ENCODE measurements around the gene ANKRD16.
A peak's percentile ranks its signal among the peaks of the same experiment; 100 is the strongest.
"Not testable (repeated sequence)": the region's sequence is repeated elsewhere in the genome, so short reads cannot be mapped to it uniquely, and the experiment has no call there.

Gene ANKRD16

GRCh38 chr10:5915451-5915850 lies 25.8 kb upstream of the ANKRD16 start:
- Mint-ChIP-seq H3K27ac (no peak overlapping the region), H3K4me3 (no peak overlapping the region), H3K36me3 (peaks cover 55% of the 10 kb centered on the region), H3K4me1 (peaks cover 5% of the 10 kb centered on the region), H3K27me3 (no peaks in the 10 kb centered on the region), H3K9me3 (no peaks in the 10 kb centered on the region)
- no peak for DNase-seq (ENCODE audit: low spot score in 2 of 2)
- no peak for ATAC-seq (ENCODE audit: low read depth)

DNA sequence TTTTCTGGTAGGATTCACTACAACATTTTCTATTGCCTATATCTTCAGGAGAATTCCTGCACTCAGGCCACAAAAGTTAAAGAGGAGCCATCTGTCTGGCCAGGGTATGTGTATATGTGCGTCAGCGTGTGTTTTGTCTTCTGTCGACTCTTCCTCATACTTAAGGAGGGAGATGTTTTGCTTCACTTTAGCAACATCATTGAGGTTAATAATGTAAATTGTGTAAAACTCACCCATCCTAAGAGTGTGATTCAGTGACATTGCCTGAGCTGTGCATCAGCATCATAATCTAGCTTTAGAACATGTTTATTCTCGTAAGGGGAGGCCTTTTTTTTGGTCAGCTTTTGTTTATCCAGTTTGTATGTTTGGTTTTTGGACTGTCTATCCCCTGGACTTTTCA lies 24.0 kb upstream of the ANKRD16 start:
- Mint-ChIP-seq H3K27ac (no peak overlapping the region), H3K4me1 (peaks cover 5% of the 10 kb centered on the region), H3K27me3 (no peaks in the 10 kb centered on the region), H3K4me3 (no peak overlapping the region), H3K9me3 (no peaks in the 10 kb centered on the region), H3K36me3 (peaks cover 56% of the 10 kb centered on the region)
- ATAC-seq (ENCODE audit: low read depth) (no peak), DNase-seq (ENCODE audit: low spot score in 2 of 2) (no peak)

- no peak for ATAC-seq (ENCODE audit: low read depth)
- Mint-ChIP-seq H3K36me3 (peaks cover 57% of the 10 kb centered on the region), H3K4me1 (peaks cover 11% of the 10 kb centered on the region), H3K27me3 (no peaks in the 10 kb centered on the region), H3K4me3 (no peak overlapping the region), H3K27ac (no peak overlapping the region), H3K9me3 (no peaks in the 10 kb centered on the region)
- no peak for DNase-seq (ENCODE audit: low spot score in 2 of 2)
These were observed 22.0 kb upstream of the ANKRD16 start for GRCh38 chr10:5911670-5912069.

GRCh38 chr10:5910323-5911100 lies 20.8 kb upstream of the ANKRD16 start:
- Mint-ChIP-seq H3K9me3 (no peaks in the 10 kb centered on the region), H3K4me3 (no peak overlapping the region), H3K36me3 (peaks cover 51% of the 10 kb centered on the region), H3K27ac (no peak overlapping the region), H3K4me1 (peaks cover 10% of the 10 kb centered on the region), H3K27me3 (no peaks in the 10 kb centered on the region)
- DNase-seq (ENCODE audit: low spot score in 2 of 2) = no peak
- no peak for ATAC-seq (ENCODE audit: low read depth)

DNA sequence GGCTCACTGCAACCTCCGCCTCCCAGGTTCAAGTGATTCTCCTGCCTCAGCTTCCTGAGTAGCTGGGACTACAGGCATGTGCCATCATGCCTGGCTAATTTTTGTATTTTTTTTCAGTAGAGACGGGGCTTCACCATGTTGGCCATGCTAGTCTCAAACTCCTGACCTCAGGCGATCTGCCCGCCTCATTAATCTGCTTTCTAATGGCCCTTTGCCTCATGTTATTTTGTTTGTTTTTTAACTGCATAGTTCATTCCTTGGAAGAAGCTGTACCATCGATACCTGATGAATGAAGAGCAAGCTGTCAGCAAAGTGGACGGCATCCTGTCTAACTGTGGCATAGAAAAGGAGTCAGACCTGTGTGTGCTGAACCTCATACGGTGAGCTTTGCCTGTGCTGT lies 19.0 kb upstream of the ANKRD16 start:
- not testable (repeated sequence) for H3K27me3 Mint-ChIP-seq; DNase-seq (ENCODE audit: low spot score in 2 of 2); H3K9me3 Mint-ChIP-seq; H3K27ac Mint-ChIP-seq; H3K4me3 Mint-ChIP-seq; ATAC-seq (ENCODE audit: low read depth)
- Mint-ChIP-seq H3K36me3 (peaks cover 45% of the 10 kb centered on the region), H3K4me1 (peaks cover 14% of the 10 kb centered on the region)

DNA sequence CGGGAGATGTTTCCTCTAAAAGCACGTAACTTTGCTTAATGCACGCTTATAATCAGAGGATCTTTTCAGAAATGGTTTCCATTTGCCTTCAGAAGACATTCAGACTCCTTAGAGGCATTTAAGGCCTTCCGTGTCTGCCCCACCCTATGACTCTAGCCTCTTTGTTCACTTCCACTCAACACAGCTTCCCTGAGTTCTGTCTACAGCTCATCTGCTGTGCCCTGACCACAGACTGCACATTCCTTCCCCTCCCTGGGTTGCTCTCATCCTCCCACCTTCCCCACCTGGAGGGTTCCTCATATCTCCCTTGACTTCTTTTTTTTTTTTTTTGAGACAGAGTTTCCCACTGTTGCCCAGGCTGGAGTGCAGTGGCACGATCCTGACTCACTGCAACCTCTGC lies 17.0 kb upstream of the ANKRD16 start:
- ATAC-seq (ENCODE audit: low read depth) (no peak), DNase-seq (ENCODE audit: low spot score in 2 of 2) (no peak)

DNA sequence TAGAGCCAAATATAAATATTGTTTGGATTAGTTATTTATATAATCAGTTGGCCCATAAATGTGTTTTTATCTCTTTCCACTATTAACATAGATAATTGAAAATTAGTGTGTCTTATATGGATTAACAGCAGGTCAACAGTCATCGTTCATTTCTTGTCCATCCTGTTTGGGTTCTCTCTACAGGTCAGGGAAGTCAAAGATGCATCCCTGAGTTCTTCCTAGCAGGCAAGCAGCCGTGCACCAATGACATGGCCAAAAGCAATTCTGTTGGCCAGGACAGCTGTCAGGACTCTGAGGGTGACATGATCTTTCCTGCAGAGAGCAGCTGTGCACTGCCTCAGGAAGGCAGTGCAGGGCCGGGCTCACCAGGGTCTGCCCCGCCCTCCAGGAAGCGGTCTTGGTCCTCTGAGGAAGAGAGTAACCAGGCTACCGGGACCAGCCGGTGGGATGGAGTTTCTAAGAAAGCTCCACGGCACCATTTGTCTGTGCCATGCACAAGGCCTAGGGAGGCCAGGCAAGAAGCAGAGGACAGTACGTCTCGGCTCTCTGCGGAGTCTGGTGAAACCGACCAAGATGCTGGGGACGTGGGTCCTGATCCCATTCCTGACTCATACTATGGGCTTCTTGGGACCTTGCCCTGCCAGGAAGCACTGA lies 16.3 kb upstream of the ANKRD16 start:
- ATAC-seq (ENCODE audit: low read depth) = no peak
- Mint-ChIP-seq H3K27ac (no peak overlapping the region), H3K4me1 (peaks cover 17% of the 10 kb centered on the region), H3K4me3 (no peak overlapping the region), H3K9me3 (no peaks in the 10 kb centered on the region), H3K27me3 (no peaks in the 10 kb centered on the region), H3K36me3 (peaks cover 34% of the 10 kb centered on the region)
- no peak for DNase-seq (ENCODE audit: low spot score in 2 of 2)

More for the DNA sequence above, 17.0 kb upstream of the ANKRD16 start:
- H3K4me3 Mint-ChIP-seq = no peak overlapping the region
- H3K4me1 Mint-ChIP-seq = peaks cover 17% of the 10 kb centered on the region
- H3K36me3 Mint-ChIP-seq = peaks cover 36% of the 10 kb centered on the region
- no peaks in the 10 kb centered on the region for H3K27me3 Mint-ChIP-seq
- no peak overlapping the region for H3K27ac Mint-ChIP-seq
- H3K9me3 Mint-ChIP-seq = no peaks in the 10 kb centered on the region

- peaks cover 17% of the 10 kb centered on the region for H3K4me1 Mint-ChIP-seq
- no peaks in the 10 kb centered on the region for H3K9me3 Mint-ChIP-seq
- no peak overlapping the region for H3K4me3 Mint-ChIP-seq
- H3K36me3 Mint-ChIP-seq = peaks cover 29% of the 10 kb centered on the region
- no peaks in the 10 kb centered on the region for H3K27me3 Mint-ChIP-seq
- ATAC-seq (ENCODE audit: low read depth) = peak; percentile 26
- no peak for DNase-seq (ENCODE audit: low spot score in 2 of 2)
- H3K27ac Mint-ChIP-seq = peak overlapping the region; percentile 82
These were observed 14.5 kb upstream of the ANKRD16 start for GRCh38 chr10:5904227-5904626.

- peak overlapping the region; percentile 82 for H3K27ac Mint-ChIP-seq
- H3K9me3 Mint-ChIP-seq = no peaks in the 10 kb centered on the region
- H3K27me3 Mint-ChIP-seq = no peaks in the 10 kb centered on the region
These were observed 13.9 kb upstream of the ANKRD16 start for GRCh38 chr10:5903563-5903962.

DNA sequence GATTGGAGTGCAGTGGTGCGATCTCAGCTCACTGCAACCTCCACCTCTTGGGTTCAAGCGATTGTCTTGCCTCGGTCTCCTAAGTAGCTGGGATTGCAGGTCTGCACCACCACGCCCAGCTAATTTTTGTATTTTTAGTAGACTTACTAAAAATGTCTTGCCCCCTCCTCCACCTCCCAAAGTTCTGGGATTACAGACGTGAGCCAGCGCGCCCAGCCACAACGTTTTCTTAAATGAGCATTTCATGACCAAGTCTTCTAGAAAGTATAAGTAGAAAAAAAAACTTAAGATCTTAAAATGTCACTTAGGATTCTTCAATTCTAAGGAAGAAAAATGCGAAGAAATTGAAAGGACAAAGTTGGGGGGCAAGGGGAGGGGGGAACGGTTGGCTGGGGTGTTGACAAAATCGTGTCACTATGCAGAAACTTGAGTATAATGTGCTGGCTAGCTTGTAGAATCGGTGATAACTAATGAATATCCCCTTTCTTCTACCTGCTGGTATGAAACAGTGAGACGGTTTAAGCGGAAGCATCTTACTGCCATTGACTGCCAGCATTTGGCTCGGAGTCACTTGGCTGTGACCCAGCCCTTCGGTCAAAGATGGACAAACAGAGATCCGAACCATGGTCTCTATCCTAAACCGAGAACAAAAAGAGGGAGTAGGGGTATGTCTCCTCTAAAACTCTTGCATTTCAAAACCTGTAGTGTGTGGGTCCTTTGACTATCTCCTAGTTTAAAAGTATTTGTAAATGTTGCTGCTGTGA lies 13.0 kb upstream of the ANKRD16 start:
- peaks cover 15% of the 10 kb centered on the region for H3K4me1 Mint-ChIP-seq
- ATAC-seq (ENCODE audit: low read depth) (no peak), DNase-seq (ENCODE audit: low spot score in 2 of 2) (no peak)
- peaks cover 24% of the 10 kb centered on the region for H3K36me3 Mint-ChIP-seq
- no peaks in the 10 kb centered on the region for H3K9me3 Mint-ChIP-seq
- H3K27ac Mint-ChIP-seq = no peak overlapping the region
- H3K4me3 Mint-ChIP-seq = no peak overlapping the region
- H3K27me3 Mint-ChIP-seq = no peaks in the 10 kb centered on the region

More at GRCh38 chr10:5903563-5903962, 13.9 kb upstream of the ANKRD16 start:
- Mint-ChIP-seq H3K4me3 (no peak overlapping the region), H3K4me1 (peaks cover 19% of the 10 kb centered on the region), H3K36me3 (peaks cover 29% of the 10 kb centered on the region)
- DNase-seq (ENCODE audit: low spot score in 2 of 2) = no peak
- no peak for ATAC-seq (ENCODE audit: low read depth)

DNA sequence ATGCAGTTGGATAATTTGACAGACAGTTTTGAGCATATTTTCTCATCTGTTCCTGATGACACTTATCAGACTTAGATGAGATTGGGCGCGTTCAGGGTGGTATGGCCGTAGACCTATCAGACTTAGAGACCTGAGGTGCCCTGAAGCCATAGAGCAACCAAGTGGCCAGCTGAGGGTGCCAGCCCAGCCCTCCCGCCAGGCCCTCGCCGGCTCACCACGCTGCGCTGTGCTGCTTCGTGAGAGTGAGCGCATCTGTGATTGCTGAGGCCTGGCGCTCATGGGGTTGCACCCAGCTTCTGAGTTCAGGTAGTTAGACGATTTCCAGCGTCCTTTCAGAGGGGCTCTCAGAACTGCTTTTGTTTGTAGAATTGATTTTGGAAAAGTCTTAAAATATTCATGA lies 10.6 kb upstream of the ANKRD16 start:
- no peaks in the 10 kb centered on the region for H3K9me3 Mint-ChIP-seq
- no peak overlapping the region for H3K27ac Mint-ChIP-seq
- DNase-seq (ENCODE audit: low spot score in 2 of 2) (no peak), ATAC-seq (ENCODE audit: low read depth) (no peak)
- peaks cover 13% of the 10 kb centered on the region for H3K36me3 Mint-ChIP-seq
- no peaks in the 10 kb centered on the region for H3K27me3 Mint-ChIP-seq
- H3K4me3 Mint-ChIP-seq = no peak overlapping the region
- H3K4me1 Mint-ChIP-seq = peaks cover 27% of the 10 kb centered on the region

DNA sequence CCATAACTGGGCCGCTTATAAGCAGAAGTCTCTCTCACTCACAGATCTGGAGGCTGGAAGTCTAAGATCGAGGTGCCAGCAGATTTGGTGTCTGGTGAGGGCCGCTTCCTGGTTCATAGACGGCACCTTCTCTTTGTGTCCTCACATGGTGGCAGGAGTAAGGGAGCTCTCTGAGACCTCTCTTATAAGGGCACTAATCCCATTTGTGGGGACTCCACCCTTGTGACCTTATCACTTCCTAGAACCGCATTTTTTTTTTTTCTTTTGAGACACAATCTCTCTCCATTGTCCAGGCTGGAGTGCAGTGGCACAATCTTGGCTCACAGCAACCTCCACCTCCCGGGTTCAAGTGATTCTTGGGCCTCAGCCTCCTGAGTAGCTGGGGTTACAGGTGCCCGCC lies 8.5 kb upstream of the ANKRD16 start:
- H3K27me3 Mint-ChIP-seq = no peaks in the 10 kb centered on the region

GRCh38 chr10:5897504-5897903 lies 7.8 kb upstream of the ANKRD16 start:
- DNase-seq (ENCODE audit: low spot score in 2 of 2) (no peak), ATAC-seq (ENCODE audit: low read depth) (no peak)
- H3K27me3 Mint-ChIP-seq = no peaks in the 10 kb centered on the region
- H3K9me3 Mint-ChIP-seq = no peaks in the 10 kb centered on the region
- peaks cover 34% of the 10 kb centered on the region for H3K4me1 Mint-ChIP-seq
- H3K4me3 Mint-ChIP-seq = no peak overlapping the region
- peaks cover 10% of the 10 kb centered on the region for H3K36me3 Mint-ChIP-seq
- no peak overlapping the region for H3K27ac Mint-ChIP-seq

More for the DNA sequence above, 8.5 kb upstream of the ANKRD16 start:
- H3K4me1 Mint-ChIP-seq = peaks cover 29% of the 10 kb centered on the region
- DNase-seq (ENCODE audit: low spot score in 2 of 2) (no peak), ATAC-seq (ENCODE audit: low read depth) (no peak)
- H3K9me3 Mint-ChIP-seq = no peaks in the 10 kb centered on the region
- H3K4me3 Mint-ChIP-seq = no peak overlapping the region
- H3K36me3 Mint-ChIP-seq = peaks cover 10% of the 10 kb centered on the region
- H3K27ac Mint-ChIP-seq = no peak overlapping the region

DNA sequence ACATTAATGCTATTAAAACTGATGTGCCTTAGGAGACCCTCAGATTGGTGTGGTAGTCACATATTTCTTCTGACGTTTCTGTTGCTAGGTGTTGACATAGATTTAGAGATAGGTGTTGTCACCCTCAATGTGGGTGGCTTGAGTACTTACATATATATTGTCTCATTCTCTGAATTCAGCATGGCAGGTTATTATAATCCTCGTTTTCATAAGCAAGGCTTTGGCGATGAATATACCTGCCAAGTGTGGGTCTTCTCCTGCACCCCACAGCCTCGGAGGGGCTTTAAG lies 7.3 kb upstream of the ANKRD16 start:
- H3K4me3 Mint-ChIP-seq = no peak overlapping the region
- H3K36me3 Mint-ChIP-seq = peaks cover 10% of the 10 kb centered on the region
- peak overlapping the region; percentile 84 for H3K27ac Mint-ChIP-seq
- DNase-seq (ENCODE audit: low spot score in 2 of 2) (no peak), ATAC-seq (ENCODE audit: low read depth) (no peak)
- no peaks in the 10 kb centered on the region for H3K9me3 Mint-ChIP-seq
- H3K4me1 Mint-ChIP-seq = peaks cover 38% of the 10 kb centered on the region
- no peaks in the 10 kb centered on the region for H3K27me3 Mint-ChIP-seq
